ENCODE data around the gene SUSD1.

DNA sequence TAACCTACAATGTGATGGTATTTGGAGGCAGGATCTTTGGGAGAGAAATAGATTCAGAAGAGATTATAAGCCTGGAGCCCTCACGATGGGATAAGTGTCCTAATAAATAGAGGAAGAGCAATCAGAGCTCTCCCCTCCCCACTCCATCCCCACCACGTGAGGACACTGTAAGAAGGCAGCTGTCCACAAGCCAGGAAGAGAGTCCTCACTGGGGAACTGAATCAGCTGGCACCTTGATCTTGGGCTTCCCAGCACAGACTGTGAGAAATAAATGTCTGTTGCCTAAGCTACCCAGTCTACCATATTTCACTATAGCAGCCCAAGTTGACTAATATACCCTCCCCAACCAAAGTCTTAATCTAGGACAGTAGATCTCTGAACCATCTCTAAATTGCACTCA, 118.1 kb downstream of the SUSD1 start:
- TF ChIP-seq, protein P1, sequence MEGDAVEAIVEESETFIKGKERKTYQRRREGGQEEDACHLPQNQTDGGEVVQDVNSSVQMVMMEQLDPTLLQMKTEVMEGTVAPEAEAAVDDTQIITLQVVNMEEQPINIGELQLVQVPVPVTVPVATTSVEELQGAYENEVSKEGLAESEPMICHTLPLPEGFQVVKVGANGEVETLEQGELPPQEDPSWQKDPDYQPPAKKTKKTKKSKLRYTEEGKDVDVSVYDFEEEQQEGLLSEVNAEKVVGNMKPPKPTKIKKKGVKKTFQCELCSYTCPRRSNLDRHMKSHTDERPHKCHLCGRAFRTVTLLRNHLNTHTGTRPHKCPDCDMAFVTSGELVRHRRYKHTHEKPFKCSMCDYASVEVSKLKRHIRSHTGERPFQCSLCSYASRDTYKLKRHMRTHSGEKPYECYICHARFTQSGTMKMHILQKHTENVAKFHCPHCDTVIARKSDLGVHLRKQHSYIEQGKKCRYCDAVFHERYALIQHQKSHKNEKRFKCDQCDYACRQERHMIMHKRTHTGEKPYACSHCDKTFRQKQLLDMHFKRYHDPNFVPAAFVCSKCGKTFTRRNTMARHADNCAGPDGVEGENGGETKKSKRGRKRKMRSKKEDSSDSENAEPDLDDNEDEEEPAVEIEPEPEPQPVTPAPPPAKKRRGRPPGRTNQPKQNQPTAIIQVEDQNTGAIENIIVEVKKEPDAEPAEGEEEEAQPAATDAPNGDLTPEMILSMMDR (IDR thresholded peaks at IDR 0.05), result no peak
- no peak for TF ChIP-seq POLR2A (IDR thresholded peaks at IDR 0.05)
